ENCODE data around the gene SEPTIN1.

The SEPTIN1 gene

DNA sequence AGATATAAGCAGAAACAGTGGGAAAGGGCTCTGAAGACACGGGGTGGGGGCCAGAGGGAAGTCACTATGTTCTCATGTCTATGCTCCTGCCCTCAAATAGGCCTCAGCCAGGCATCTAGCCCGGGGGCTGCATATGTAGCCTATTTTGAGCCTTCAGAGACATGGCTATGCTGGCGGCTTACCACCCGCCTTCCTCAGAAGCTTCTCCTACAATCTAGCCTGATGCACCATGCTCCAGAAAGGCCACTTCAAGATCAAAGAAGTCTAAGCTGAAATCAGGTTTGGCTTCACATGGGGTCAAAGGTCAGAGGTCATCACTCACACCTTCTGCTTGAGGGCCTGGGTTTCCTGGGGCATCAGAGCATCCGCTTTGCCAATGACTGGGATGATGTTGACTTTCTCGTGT lies 1.6 kb downstream of the SEPTIN1 start:
- peaks cover 19% of the 10 kb centered on the region for H3K4me1 ChIP-seq (ENCODE audit: control insufficient read depth, insufficient read depth, low read length, poor library complexity, severe bottlenecking)
- no peak overlapping the region for H3K4me3 ChIP-seq (ENCODE audit: extremely low read depth, insufficient read depth, low read length, poor library complexity, severe bottlenecking)
- WGBS, 2 experiments (ENCODE audit: insufficient coverage in 2 of 2) = 96 to 98% methylated on average over 4 to 6 of the region's 6 CpGs
- H3K27ac ChIP-seq (ENCODE audit: low read depth, low read length, severe bottlenecking) = no peak overlapping the region
- peaks cover 8% of the 10 kb centered on the region for H3K36me3 ChIP-seq (ENCODE audit: control insufficient read depth, insufficient read depth, low read length)
- no peaks in the 10 kb centered on the region for H3K9me3 ChIP-seq (ENCODE audit: control insufficient read depth, low read length)

DNA sequence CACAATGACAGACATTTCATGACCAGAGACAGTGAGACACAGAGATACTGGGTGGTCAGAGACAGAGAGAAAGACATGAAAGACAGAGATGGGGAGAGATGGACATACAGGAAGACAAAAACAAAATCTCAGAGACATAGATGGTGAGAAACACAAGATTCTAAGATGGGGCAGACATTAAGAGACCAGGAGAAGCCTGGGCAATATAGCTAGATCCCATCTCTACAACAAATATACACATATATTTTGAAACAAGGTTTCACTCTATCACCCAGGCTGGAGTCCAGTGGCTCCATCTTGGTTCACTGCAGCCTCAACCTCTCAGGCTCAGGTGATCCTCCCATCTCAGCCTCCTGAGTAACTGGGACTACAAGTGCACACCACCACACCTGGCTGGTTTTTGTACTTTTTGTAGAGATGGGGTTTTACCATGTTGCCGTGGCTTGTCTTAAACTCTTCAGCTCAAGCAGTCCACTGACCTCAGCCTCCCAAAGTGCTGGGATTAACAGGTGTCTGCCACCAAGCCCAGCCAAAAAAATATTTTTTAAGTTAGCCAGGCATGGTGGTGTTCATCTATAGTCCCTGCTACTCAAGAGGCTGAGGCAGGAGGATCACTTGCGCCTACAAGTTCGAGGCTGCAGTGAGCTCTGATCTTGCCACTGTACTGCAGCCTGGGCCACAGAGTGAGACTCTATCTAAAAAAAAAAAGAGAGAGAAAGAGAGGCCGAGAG lies 2.1 kb downstream of the SEPTIN1 start:
- 96 to 100% methylated on average over 2 to 3 of the region's 4 CpGs for WGBS, 2 experiments (ENCODE audit: insufficient coverage in 2 of 2)
- Histone ChIP-seq H3K4me3 (ENCODE audit: extremely low read depth, insufficient read depth, low read length, poor library complexity, severe bottlenecking) (no peak overlapping the region), H3K9me3 (ENCODE audit: control insufficient read depth, low read length) (no peaks in the 10 kb centered on the region), H3K4me1 (ENCODE audit: control insufficient read depth, insufficient read depth, low read length, poor library complexity, severe bottlenecking) (peaks cover 22% of the 10 kb centered on the region), H3K27ac (ENCODE audit: low read depth, low read length, severe bottlenecking) (no peak overlapping the region), H3K36me3 (ENCODE audit: control insufficient read depth, insufficient read depth, low read length) (peaks cover 8% of the 10 kb centered on the region)

DNA sequence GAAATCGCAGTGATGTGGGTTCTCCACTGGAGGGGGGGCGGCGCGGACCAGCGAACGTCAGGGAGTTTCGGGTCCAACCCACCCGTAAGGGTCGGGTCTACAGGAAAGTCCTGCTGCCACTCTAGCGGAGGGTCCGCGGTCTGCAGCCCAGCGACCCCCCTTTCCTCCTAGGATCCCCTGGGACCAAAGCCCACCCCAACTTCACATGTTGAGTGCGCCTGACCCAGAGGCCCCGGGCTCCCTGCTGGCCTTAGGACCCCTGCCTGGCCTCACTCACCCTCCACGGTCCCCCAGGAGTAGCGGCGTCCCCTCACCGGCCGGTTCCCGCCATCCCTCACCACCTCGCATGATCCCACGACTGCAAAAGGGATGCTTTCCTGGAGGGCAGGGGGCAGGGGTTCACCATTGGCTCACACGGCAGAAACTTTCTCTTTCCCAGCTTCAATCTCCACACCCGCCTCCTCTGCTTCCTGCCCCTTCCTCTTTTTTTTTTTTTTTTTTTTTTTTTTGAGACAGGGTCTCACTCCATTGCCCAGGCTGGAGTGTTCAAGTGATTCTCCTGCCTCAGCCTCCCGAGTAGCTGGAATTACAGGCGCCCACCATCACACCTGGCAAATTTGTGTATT lies 3.1 kb downstream of the SEPTIN1 start:
- H3K27ac ChIP-seq (ENCODE audit: low read depth, low read length, severe bottlenecking) = peak overlapping the region; percentile 20
- H3K9me3 ChIP-seq (ENCODE audit: control insufficient read depth, low read length) = no peaks in the 10 kb centered on the region
- peak overlapping the region; percentile 72 for H3K4me3 ChIP-seq (ENCODE audit: extremely low read depth, insufficient read depth, low read length, poor library complexity, severe bottlenecking)
- 8 to 21% methylated on average over 18 to 24 of the region's 27 CpGs for WGBS, 2 experiments (ENCODE audit: insufficient coverage in 2 of 2)
- H3K4me1 ChIP-seq (ENCODE audit: control insufficient read depth, insufficient read depth, low read length, poor library complexity, severe bottlenecking) = peaks cover 22% of the 10 kb centered on the region
- H3K36me3 ChIP-seq (ENCODE audit: control insufficient read depth, insufficient read depth, low read length) = peaks cover 8% of the 10 kb centered on the region

DNA sequence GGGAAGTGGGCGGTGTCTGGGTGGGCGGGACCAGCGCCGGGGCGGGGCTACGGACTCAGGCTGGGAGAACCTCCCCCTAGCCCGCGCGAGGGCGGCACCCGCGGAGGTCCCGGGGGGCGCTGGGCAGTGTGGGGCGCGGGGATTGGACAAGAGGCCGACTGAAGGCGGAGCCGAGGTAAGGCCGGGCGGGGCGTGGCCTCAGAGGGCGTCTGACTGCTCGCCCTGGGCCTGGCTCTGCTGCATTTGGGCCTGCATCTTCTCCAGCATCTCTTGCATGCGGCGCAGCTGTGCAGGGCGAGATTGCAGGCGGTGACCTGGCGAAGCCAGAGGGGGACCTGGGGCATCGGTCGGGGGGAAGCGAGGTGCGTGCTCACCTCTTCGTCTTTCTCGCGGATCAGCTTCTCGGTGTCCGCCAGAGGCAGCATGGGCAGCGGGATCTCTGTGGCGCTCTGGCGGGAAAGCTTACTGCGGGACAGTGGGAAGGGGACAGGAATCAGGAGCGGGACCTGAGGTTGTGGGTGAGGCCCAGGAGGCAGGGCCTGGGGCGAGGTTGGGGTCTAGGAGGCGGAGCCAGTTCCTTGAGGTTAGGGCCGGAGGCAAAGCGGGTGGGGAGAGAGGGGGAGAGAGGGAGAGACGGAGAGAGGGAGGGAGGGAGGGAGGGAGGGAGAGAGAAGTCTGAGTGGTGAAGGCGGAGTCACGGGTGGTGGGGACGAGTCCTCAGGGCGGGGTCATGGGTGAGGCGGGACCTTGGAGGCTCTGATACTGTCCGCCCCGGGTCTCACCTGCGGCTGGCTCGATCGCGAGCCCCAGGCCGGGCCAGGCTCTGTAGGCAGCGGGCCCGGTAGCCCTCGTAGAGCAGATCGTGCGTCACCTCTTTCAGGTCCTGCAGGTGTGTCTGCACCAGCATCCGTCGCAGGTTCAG lies 3.9 kb downstream of the SEPTIN1 start:
- 0% methylated on average over 54 to 61 of the region's 67 CpGs for WGBS, 2 experiments (ENCODE audit: insufficient coverage in 2 of 2)
- Histone ChIP-seq H3K36me3 (ENCODE audit: control insufficient read depth, insufficient read depth, low read length) (peaks cover 8% of the 10 kb centered on the region), H3K27ac (ENCODE audit: low read depth, low read length, severe bottlenecking) (peak overlapping the region; percentile 100), H3K4me1 (ENCODE audit: control insufficient read depth, insufficient read depth, low read length, poor library complexity, severe bottlenecking) (peaks cover 22% of the 10 kb centered on the region), H3K4me3 (ENCODE audit: extremely low read depth, insufficient read depth, low read length, poor library complexity, severe bottlenecking) (peak overlapping the region; percentile 72), H3K9me3 (ENCODE audit: control insufficient read depth, low read length) (no peaks in the 10 kb centered on the region)

DNA sequence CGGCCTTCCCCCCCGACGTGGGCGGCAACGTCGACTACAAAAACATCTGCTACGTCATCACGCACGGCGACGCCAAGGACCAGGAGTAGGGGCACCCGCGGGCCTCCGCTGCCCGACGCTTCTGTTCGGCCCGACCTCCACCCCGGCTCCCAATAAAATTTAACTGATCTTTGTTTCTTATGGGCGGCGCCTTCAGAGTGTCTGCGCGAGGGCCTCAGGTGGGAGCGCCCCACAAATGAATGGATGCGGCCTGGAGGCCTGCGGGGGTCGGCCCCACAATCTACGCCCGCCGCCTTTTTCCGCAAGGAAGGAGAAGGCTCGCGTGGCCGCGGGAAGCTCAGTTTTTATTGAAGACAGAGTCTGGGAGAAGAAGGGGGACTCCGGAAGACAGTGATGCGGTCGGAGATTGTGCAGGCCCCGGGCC lies 4.5 kb downstream of the SEPTIN1 start:
- Histone ChIP-seq H3K27ac (ENCODE audit: low read depth, low read length, severe bottlenecking) (peak overlapping the region; percentile 100), H3K9me3 (ENCODE audit: control insufficient read depth, low read length) (no peaks in the 10 kb centered on the region), H3K4me1 (ENCODE audit: control insufficient read depth, insufficient read depth, low read length, poor library complexity, severe bottlenecking) (peaks cover 22% of the 10 kb centered on the region), H3K4me3 (ENCODE audit: extremely low read depth, insufficient read depth, low read length, poor library complexity, severe bottlenecking) (peak overlapping the region; percentile 72), H3K36me3 (ENCODE audit: control insufficient read depth, insufficient read depth, low read length) (peaks cover 8% of the 10 kb centered on the region)
- 2 to 3% methylated on average over 21 to 35 of the region's 39 CpGs for whole genome bisulfite sequencing, 2 experiments (ENCODE audit: insufficient coverage in 2 of 2)

DNA sequence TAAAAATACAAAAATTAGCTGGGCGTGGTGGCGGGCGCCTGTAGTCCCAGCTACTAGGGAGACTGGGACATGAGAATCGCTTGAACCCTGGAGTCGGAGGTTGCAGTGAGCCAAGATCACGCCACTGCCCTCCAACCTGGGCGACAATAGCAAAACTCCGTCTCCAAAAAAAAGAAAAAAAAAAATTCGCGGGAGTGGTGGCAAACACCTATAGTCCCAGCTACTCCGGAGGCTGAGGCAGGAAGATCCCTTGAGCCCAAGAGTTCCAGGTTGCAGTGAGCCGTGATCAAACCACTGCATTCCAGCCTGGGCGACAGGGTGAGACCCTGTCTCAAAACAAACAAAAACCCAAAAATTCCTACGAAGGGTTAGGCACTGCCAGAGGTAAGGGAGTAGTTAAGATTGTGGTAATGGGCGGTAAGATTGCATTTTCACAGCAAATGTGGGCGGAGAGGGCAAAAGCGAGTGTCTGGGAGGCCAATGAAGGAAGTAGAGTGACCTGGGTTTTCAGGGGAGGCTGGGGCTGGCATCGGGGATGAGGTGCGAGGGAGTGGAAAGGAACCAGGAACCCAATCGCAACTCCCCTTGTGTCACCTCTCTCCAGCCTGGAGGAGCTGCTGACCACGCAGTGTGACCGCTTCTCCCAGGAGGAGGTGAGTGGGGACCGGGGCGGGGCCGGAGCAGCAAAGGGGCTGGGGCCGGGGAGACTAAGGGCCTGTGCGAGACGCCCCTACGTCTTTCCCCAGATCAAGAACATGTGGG lies 5.1 kb downstream of the SEPTIN1 start:
- Histone ChIP-seq H3K4me1 (ENCODE audit: control insufficient read depth, insufficient read depth, low read length, poor library complexity, severe bottlenecking) (peaks cover 22% of the 10 kb centered on the region), H3K9me3 (ENCODE audit: control insufficient read depth, low read length) (no peaks in the 10 kb centered on the region), H3K4me3 (ENCODE audit: extremely low read depth, insufficient read depth, low read length, poor library complexity, severe bottlenecking) (peak overlapping the region; percentile 72), H3K36me3 (ENCODE audit: control insufficient read depth, insufficient read depth, low read length) (peaks cover 8% of the 10 kb centered on the region), H3K27ac (ENCODE audit: low read depth, low read length, severe bottlenecking) (peak overlapping the region; percentile 100)
- WGBS, 2 experiments (ENCODE audit: insufficient coverage in 2 of 2) = 66 to 75% methylated on average over 11 to 27 of the region's 29 CpGs

DNA sequence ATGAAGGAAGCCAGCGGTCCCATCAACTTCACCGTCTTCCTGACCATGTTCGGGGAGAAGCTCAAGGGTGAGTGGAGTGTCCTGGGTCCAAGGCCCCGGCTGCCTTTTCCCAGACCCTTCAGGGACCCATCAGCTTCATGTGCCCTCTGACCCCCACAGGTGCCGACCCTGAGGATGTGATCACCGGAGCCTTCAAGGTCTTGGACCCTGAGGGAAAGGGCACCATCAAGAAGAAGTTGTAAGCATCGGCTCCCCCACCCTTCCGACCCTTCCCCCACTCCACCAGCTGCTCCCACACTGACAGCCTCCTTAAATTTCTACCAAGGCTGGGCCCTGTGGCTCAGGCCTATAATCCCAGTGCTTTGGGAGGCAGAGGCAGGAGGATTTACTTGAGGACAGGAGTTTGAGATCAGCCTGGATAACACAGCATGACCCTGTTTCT lies 5.9 kb downstream of the SEPTIN1 start:
- Histone ChIP-seq H3K36me3 (ENCODE audit: control insufficient read depth, insufficient read depth, low read length) (peaks cover 8% of the 10 kb centered on the region), H3K4me1 (ENCODE audit: control insufficient read depth, insufficient read depth, low read length, poor library complexity, severe bottlenecking) (peaks cover 21% of the 10 kb centered on the region), H3K9me3 (ENCODE audit: control insufficient read depth, low read length) (no peaks in the 10 kb centered on the region), H3K4me3 (ENCODE audit: extremely low read depth, insufficient read depth, low read length, poor library complexity, severe bottlenecking) (no peak overlapping the region), H3K27ac (ENCODE audit: low read depth, low read length, severe bottlenecking) (peak overlapping the region; percentile 49)
- 93 to 100% methylated on average over 3 to 6 of the region's 8 CpGs for WGBS, 2 experiments (ENCODE audit: insufficient coverage in 2 of 2)

DNA sequence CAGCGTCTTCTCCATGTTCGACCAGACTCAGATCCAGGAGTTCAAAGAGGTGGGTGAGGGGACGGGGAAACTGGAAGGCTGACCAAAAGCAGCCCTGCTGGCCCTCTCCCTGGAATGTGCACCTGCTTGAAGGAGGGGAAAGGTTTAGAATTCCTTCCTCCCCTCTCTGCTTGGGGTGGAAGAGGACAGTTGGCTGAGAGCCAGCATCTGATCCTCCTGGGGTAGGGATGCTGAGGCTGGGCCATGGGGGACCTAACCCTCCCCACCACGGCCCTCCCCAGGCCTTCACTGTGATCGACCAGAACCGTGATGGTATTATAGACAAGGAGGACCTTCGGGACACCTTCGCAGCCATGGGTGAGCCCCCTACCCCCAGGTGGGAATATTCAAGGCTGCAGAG lies 6.5 kb downstream of the SEPTIN1 start:
- Histone ChIP-seq H3K36me3 (ENCODE audit: control insufficient read depth, insufficient read depth, low read length) (peaks cover 8% of the 10 kb centered on the region), H3K27ac (ENCODE audit: low read depth, low read length, severe bottlenecking) (no peak overlapping the region), H3K4me1 (ENCODE audit: control insufficient read depth, insufficient read depth, low read length, poor library complexity, severe bottlenecking) (peaks cover 17% of the 10 kb centered on the region), H3K4me3 (ENCODE audit: extremely low read depth, insufficient read depth, low read length, poor library complexity, severe bottlenecking) (no peak overlapping the region), H3K9me3 (ENCODE audit: control insufficient read depth, low read length) (no peaks in the 10 kb centered on the region)
- WGBS, 2 experiments (ENCODE audit: insufficient coverage in 2 of 2) = 84 to 90% methylated on average over 2 to 4 of the region's 8 CpGs

DNA sequence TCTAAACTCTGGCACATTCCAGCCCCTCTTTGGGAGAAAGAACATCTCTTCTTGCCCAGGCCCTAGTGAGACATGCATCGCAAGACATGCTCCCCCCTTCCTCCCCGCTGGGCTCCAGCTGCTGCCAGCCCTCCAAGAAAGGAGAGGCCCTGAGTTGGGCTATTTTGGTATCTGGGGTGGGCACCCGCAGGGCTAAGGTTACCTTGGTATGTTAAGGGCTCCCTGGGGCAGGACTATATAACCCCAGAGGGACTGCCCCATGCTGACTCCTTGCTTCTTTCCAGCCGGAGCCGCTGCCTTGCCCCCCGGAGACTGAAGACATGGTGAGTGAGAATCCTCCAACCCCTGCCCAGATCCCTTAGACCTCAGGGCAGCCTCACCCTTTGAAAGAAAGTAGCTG lies 7.8 kb downstream of the SEPTIN1 start, which contains the start of gene MYL11:
Gene MYL11 (plus strand): TSS at position 265 of the 400 bp plus-strand sequence. CDS start 56 bp downstream, at position 321.
- no peak within 1 kb of the TSS for H3K27ac ChIP-seq (ENCODE audit: low read depth, low read length, severe bottlenecking)
- H3K36me3 ChIP-seq (ENCODE audit: control insufficient read depth, insufficient read depth, low read length) = no peaks in the 10 kb centered on the region
- H3K4me1 ChIP-seq (ENCODE audit: control insufficient read depth, insufficient read depth, low read length, poor library complexity, severe bottlenecking) = peaks cover 15% of the 10 kb centered on the region
- no peak within 1 kb of the TSS for H3K4me3 ChIP-seq (ENCODE audit: extremely low read depth, insufficient read depth, low read length, poor library complexity, severe bottlenecking)
- H3K9me3 ChIP-seq (ENCODE audit: control insufficient read depth, low read length) = no peaks in the 10 kb centered on the region
- 83 to 94% methylated on average over 4 of the region's 6 CpGs for WGBS, 2 experiments (ENCODE audit: insufficient coverage in 2 of 2)

DNA sequence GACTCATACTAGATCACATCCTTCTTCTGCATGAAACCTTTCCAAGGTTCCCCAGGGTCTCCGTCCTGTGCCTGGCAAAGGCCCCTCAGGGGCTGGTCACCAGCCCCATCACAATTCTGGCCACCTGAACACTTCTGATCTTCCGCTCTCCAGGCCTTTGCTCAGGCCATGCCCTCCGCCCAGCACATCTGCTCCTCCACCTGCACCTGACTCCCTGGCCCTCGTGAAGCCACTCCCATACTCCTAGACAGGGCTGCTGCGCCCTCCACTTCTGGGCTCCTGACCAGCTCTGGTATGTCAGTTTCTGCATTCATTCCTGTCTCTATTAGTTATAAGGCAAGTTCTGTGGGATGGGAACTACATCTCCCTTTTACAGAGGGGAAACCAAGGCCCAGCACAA lies 9.6 kb downstream of the SEPTIN1 start:
- H3K4me1 ChIP-seq (ENCODE audit: control insufficient read depth, insufficient read depth, low read length, poor library complexity, severe bottlenecking) = peaks cover 22% of the 10 kb centered on the region
- H3K9me3 ChIP-seq (ENCODE audit: control insufficient read depth, low read length) = no peaks in the 10 kb centered on the region
- H3K27ac ChIP-seq (ENCODE audit: low read depth, low read length, severe bottlenecking) = no peak overlapping the region
- no peaks in the 10 kb centered on the region for H3K36me3 ChIP-seq (ENCODE audit: control insufficient read depth, insufficient read depth, low read length)
- WGBS, 2 experiments (ENCODE audit: insufficient coverage in 2 of 2) = 94 to 96% methylated on average over 4 of the region's 5 CpGs
- no peak overlapping the region for H3K4me3 ChIP-seq (ENCODE audit: extremely low read depth, insufficient read depth, low read length, poor library complexity, severe bottlenecking)
